Stimulated activated CD8-positive, alpha-beta memory T cell treated with anti-CD3 and anti-CD28 coated beads, Interleukin-4, amount 100 ng/mL, for 48 hours (primary cell): ENCODE data around the gene ACOT2.

Experiments used
- DNase-seq: peaks from one replicate; pipeline ENCODE4 v3.0.0-alpha.2; 2020

Gene ACOT2

DNA sequence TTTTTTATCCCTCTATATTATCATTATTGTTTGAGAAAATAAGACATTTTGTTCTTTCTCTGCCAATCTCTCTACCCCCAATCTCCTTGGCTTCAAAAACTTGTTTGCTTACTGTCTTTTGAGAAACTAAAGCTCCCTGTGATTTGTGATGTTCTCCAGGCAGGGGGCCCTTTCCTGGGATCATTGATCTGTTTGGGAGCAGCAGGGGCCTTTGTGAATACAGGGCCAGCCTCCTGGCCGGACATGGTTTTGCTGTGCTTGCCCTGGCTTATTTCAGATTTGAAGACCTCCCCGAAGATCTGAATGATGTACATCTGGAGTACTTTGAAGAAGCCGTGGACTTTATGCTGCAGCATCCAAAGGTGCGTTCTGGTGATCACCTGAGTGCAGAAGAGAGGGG is 47.8 kb downstream of the ACOT2 start:
- DNase-seq: no peak

DNA sequence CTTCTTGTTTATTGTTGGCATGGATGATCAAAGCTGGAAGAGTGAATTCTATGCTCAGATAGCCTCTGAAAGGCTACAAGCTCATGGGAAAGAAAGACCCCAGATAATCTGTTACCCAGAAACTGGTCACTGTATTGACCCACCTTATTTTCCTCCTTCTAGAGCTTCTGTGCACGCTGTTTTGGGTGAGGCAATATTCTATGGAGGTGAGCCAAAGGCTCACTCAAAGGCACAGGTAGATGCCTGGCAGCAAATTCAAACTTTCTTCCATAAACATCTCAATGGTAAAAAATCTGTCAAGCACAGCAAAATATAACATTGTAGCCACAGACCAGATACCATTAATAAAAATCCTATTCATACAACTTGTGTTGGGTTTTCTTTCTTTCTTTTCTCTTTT is 50.5 kb downstream of the ACOT2 start:
- no peak for DNase-seq

DNA sequence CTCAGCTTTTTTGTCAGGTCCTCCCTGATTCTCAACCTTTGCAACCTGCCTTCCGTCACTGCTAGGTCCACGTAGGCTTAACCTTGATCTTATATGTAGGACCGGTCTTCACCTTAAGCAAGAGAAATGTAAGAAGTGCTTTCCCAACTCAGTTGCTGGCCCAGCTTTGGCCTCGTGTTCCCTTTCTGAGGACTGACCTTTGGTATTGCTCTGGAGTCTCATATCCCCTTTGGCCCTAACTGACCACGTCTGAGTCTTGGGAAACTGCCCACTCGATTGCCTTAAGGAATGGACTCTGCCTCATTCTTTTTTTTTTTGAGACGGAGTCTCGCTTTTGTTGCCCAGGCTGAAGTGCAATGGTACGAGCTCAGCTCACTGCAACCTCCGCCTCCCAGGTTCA is 51.3 kb downstream of the ACOT2 start:
- DNase-seq: no peak

DNA sequence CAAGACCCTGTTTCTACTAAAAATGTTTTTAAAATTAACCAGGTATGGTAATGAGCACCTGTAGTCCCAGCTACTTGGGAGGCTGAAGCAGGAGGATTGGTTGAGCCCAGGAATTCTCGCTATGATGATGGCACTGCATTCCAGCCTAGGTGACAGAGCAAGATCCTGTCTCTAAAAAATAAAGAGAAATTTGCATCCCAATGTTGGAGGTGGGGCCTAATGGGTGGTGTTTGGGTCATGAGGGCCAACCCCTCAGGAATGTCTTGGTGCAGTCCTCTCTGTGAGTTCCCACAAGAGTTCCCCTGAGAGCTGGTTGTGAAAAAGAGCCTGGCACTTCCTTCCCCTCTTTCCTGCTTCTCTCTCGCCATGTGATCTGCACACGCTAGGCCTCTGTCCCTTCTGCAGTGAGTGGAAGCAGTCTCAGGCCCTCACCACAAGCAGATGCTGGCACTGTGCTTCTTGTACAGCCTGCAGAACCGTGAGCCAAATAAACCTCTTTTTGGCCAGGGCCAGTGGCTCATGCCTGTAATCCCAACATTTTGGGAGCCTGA is 54.6 kb downstream of the ACOT2 start:
- no peak for DNase-seq
